ENCODE data around the gene FHOD3. TPM values are rescaled to one million over a fixed set of nuclear protein-coding genes. Genes with fewer than 3 reads are reported as not detected.
A peak's percentile ranks its signal among the peaks of the same experiment; 100 is the strongest.

The FHOD3 gene
- polyA plus RNA-seq, 2 of the 4 experiments (the other 2 are of a cell fraction): 2.5 to 3.6 TPM

GRCh38 chr18:36311026-36311570 lies 13.6 kb downstream of the FHOD3 start (continued):
- TF ChIP-seq PHF8 (IDR thresholded peaks at IDR 0.05; ENCODE audit: borderline replicate concordance, low read depth) (no peak), MAZ (IDR thresholded peaks at IDR 0.05; ENCODE audit: borderline replicate concordance, low read depth, low read length) (no peak), GATA3 (IDR thresholded peaks at IDR 0.05; ENCODE audit: borderline replicate concordance) (no peak), RARB (CRISPR knock-in tag; IDR thresholded peaks at IDR 0.05) (no peak), BCL3 (IDR thresholded peaks at IDR 0.05) (no peak)

GRCh38 chr18:36312806-36313395 lies 15.4 kb downstream of the FHOD3 start:
- ChIA-PET POLR2A (no interaction called here), CTCF (interaction anchor here (0.7 kb wide), 1 partner anchor 133 kb away, joined by 3 read pairs; no protein-coding TSS in a partner anchor)
- H3K4me2 ChIP-seq: no peak overlapping the region
- DNase-seq (ENCODE audit: low read depth in 1 of 2, low spot score in 1 of 2) (no peak), ATAC-seq (no peak), FAIRE-seq (no peak)
- peak overlapping the region in 1 of 2 experiments; percentile 39; a peak in 1 of 6 replicates for H3K27ac ChIP-seq
- H3K9me3 ChIP-seq: no peaks in the 10 kb centered on the region
- TF ChIP-seq CHD4 (IDR thresholded peaks at IDR 0.05; ENCODE audit: borderline replicate concordance): no peak
- no peak for TF ChIP-seq TP53 (CRISPR knock-in tag; IDR thresholded peaks at IDR 0.05)
- TF ChIP-seq ZC3H11A (IDR thresholded peaks at IDR 0.05): no peak
- no peak for TF ChIP-seq EP300 (IDR thresholded peaks at IDR 0.05)
- TF ChIP-seq CTCF (IDR thresholded peaks at IDR 0.05): no peak
- TF ChIP-seq MAZ (IDR thresholded peaks at IDR 0.05; ENCODE audit: borderline replicate concordance, low read depth, low read length): no peak
- H3K4me1 ChIP-seq: peaks cover 15% of the 10 kb centered on the region
- 46% methylated on average over 2 of the region's 2 CpGs for WGBS (ENCODE audit: missing lambda C conversion rate)
- no peak overlapping the region for H3K4me3 ChIP-seq

DNA sequence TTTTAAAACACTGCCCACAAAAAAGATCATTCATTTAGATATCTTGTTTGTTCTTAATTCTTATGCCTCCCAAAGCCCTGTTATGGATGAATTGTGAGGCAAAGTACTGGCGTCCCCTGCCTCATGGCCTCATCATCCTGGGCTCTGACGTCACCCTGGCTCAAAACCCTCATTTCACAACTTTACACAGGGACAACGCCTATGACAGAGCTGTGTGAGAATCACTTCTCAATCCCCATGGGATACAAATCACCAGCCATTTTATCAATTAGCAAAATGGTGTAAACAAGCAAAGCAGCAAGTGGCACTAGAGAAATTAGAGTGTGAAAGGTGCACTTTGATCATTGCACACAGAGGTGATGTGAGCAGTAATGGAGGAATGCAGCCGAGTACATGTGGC lies 16.6 kb downstream of the FHOD3 start:
- FAIRE-seq: no peak
- peaks cover 10% of the 10 kb centered on the region for H3K4me1 ChIP-seq
- 42% methylated on average over 4 of the region's 4 CpGs for WGBS (ENCODE audit: missing lambda C conversion rate)
- ATAC-seq: no peak
- TF ChIP-seq RNF2 (IDR thresholded peaks at IDR 0.05; ENCODE audit: borderline replicate concordance, low read depth) (no peak), HOXA7 (CRISPR knock-in tag; IDR thresholded peaks at IDR 0.05) (no peak), USF2 (IDR thresholded peaks at IDR 0.05) (no peak), MYC (IDR thresholded peaks at IDR 0.05; ENCODE audit: borderline replicate concordance, low read length) (no peak), ZSCAN20 (CRISPR knock-in tag; IDR thresholded peaks at IDR 0.05) (no peak), POLR2A (IDR thresholded peaks at IDR 0.05; ENCODE audit: low read length) (no peak), NPAS2 (CRISPR knock-in tag; IDR thresholded peaks at IDR 0.05; ENCODE audit: borderline replicate concordance) (no peak), NFE2L2 (conservative IDR thresholded peaks at IDR 0.05; ENCODE audit: low read length) (no peak), HOXB13 (CRISPR knock-in tag; IDR thresholded peaks at IDR 0.05; ENCODE audit: low read depth) (no peak), KDM5A (IDR thresholded peaks at IDR 0.05) (no peak), CEBPB (IDR thresholded peaks at IDR 0.05) (no peak)
- ChIA-PET POLR2A (no interaction called here), CTCF (interaction anchor here (0.6 kb wide), 1 partner anchor 23 kb away, joined by 3 read pairs; no protein-coding TSS in a partner anchor)
- no peak overlapping the region for H3K4me2 ChIP-seq
- H3K4me3 ChIP-seq: no peak overlapping the region
- no peak for DNase-seq (ENCODE audit: low read depth in 1 of 2, low spot score in 1 of 2)
- peak overlapping the region in 1 of 2 experiments; percentile 65; a peak in 2 of 6 replicates for H3K27ac ChIP-seq
- no peaks in the 10 kb centered on the region for H3K9me3 ChIP-seq
